Upper lobe of right lung (tissue), 1 donor: ENCODE measurements around the gene CTAGE6. TPM values are rescaled to one million over a fixed set of nuclear protein-coding genes. Genes with fewer than 3 reads are reported as not detected.
"Not testable (repeated sequence)": the region's sequence is repeated elsewhere in the genome, so short reads cannot be mapped to it uniquely, and the experiment has no call there.

Source experiments
- ATAC-seq: fragments of 200-7000 bp; cut with Tn5 transposase; one replicate; pipeline ENCODE4 v1.9.1; 2020; ENCODE audit warnings: mild to moderate bottlenecking, moderate library complexity
- DNase-seq: peaks from one replicate; pipeline ENCODE4 v3.0.0-alpha.2; 2020
- H3K27ac ChIP-seq: fragments of 200-600 bp; one replicate; pipeline ENCODE4 v1.8.0; 2022
- H3K27me3 ChIP-seq: fragments of 200-600 bp; one replicate; pipeline ENCODE4 v1.8.0; 2022; ENCODE audit warnings: mild to moderate bottlenecking
- H3K36me3 ChIP-seq: fragments of 200-600 bp; one replicate; pipeline ENCODE4 v1.8.0; 2022
- H3K4me1 ChIP-seq: fragments of 200-600 bp; one replicate; pipeline ENCODE4 v1.8.0; 2022
- H3K4me3 ChIP-seq: fragments of 200-600 bp; one replicate; pipeline ENCODE4 v1.8.0; 2022; ENCODE audit warnings: mild to moderate bottlenecking
- H3K9me3 ChIP-seq: fragments of 200-600 bp; one replicate; pipeline ENCODE4 v1.8.0; 2022
- CTCF ChIP-seq: fragments of 200-600 bp; IDR thresholded peaks from one replicate; pipeline ENCODE4 v1.8.0; 2022; ENCODE audit warnings: antibody characterized with exemption
- intact Hi-C: fragments of 100-400 bp; cut with DNase I; formaldehyde crosslinking; loops from one replicate; pipeline ENCODE4 v1.11.0; 2022
- total RNA-seq: library from RNA; stranded (reverse); fragmentation: NEBNext Ultra II Directional; extraction: Animal tissue kit (Norgen Biotek cat#: 25700); gene quantifications from one replicate; pipeline ENCODE4 v1.2.1, GENCODE V29; 2021
- donor health status: DM: no; HTN: yes; CAD: no; lungs with severe emphysema.

CTAGE6 gene
- total RNA-seq, 1 donor from 2014 or later: 0.52 TPM

DNA sequence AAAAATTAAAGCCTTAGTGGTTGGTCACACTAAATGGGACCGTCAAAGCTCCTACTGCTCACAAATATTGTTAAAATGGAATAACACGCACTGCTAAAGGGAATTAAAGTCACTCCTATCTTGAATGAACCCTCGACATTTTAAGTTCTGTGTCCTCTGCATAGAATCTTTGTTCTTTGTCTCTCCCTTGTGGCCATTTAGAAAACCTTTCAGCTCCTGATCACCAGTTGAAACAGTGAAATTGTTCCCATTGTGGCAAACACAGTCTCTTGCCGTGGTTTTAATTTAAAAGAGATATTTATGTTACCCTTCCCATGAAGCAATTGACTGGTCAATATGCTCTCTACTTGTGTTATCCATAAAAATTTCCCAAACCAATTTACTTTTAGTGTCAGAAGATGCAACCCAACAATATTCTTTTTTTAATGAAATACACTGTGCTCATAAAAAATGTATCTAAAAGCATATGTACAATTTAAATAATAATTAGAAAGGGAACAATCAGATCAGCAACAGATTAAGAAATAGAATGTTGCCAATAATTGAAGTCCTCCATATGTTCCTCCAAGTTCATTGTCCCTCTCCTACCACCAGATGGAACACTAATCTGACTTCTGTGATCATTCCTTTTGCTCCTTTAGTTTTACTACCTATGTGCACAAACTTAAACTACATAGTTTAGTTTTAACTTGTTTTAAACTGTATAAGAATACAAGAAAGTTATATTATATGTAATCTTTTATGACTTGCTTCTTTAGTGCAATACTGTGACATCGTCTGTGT lies 20.3 kb downstream of the CTAGE6 start:
- DNase-seq, H3K4me1 ChIP-seq, H3K36me3 ChIP-seq, H3K4me3 ChIP-seq, H3K9me3 ChIP-seq, H3K27me3 ChIP-seq, H3K27ac ChIP-seq, intact Hi-C loops: not testable (repeated sequence)
- peak; percentile 65 for TF ChIP-seq CTCF
- ATAC-seq: peak; percentile 67

DNA sequence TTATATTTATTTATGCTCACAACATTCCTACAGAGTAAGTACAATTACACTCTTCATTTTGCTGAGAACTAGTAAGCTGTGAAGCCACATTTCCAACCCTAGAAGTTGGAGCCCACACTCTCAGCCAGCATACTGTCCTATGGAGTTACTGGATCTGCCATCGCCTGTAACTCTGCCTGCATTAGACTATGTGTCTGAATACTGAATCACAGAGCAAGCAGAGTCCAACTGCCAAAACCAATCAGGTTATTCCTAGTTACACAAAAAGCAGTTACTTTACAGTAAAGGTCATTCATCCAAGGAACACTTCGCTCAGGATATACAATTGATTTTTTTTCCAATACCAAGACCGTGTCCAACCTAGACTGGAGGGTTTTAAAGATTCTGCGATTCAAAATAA lies 21.5 kb downstream of the CTAGE6 start:
- Histone ChIP-seq H3K9me3 (no peaks in the 10 kb centered on the region), H3K4me1 (no peaks in the 10 kb centered on the region), H3K36me3 (no peaks in the 10 kb centered on the region), H3K27ac (no peak overlapping the region), H3K27me3 (no peaks in the 10 kb centered on the region), H3K4me3 (no peak overlapping the region)
- no peak for TF ChIP-seq CTCF
- intact Hi-C loops: no loop called here
- ATAC-seq (no peak), DNase-seq (no peak)

DNA sequence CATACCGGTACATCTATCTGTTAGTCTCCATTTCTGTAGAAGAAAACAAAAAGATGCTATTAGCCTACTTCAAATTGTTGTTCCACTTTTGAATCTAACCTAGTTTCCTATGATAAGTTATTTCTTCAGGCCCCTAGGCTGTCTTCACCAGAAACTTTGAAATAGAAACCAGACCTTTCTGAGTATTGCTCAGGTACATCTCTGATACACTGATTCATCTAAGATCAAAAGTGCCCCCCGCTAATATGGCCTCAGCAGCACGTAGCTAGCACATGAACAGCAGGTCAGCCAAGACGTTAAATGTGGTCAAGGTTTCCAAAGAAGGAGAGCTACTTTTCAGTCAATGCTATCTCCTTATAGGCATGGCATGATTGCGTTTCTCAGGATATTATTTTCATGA lies 23.6 kb downstream of the CTAGE6 start:
- no peak for TF ChIP-seq CTCF
- no peaks in the 10 kb centered on the region for H3K36me3 ChIP-seq
- H3K27me3 ChIP-seq: no peaks in the 10 kb centered on the region
- no peaks in the 10 kb centered on the region for H3K9me3 ChIP-seq
- ATAC-seq (no peak), DNase-seq (no peak)
- H3K27ac ChIP-seq: no peak overlapping the region
- no peak overlapping the region for H3K4me3 ChIP-seq
- intact Hi-C loops: no loop called here
- no peaks in the 10 kb centered on the region for H3K4me1 ChIP-seq

DNA sequence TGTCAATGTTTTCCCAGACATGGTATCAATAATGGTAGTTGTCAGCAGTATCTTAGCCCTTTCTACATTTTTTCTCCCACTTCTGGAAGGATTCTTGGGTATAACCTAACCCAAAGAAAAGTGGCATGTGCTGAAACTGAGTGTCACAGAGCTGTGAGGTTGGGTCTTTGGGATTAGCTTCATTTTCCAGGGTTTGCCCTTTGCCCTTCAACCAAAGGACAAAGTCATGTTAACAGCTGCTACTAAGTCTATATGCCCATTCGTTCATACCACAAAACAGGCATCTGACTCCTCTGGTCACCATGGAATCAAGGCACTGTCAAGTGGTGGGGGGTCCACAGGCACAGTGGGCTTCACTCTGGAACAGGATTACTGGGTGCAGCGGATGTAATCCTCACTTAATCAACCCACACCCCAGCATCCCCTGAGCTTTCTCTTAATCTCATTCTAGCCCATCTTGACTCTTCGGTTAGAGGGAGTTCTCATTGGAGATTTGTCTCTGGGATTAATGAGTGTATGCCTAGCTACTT lies 29.1 kb downstream of the CTAGE6 start:
- Histone ChIP-seq H3K27ac (no peak overlapping the region), H3K36me3 (peaks cover 3% of the 10 kb centered on the region), H3K27me3 (no peaks in the 10 kb centered on the region), H3K4me1 (no peaks in the 10 kb centered on the region), H3K4me3 (no peak overlapping the region), H3K9me3 (no peaks in the 10 kb centered on the region)
- no peak for TF ChIP-seq CTCF
- no peak for DNase-seq
- no peak for ATAC-seq
- intact Hi-C loops: no loop called here

- peak; percentile 76 for ATAC-seq
Measured at GRCh38 chr7:143727561-143727960, 29.9 kb downstream of the CTAGE6 start.

DNA sequence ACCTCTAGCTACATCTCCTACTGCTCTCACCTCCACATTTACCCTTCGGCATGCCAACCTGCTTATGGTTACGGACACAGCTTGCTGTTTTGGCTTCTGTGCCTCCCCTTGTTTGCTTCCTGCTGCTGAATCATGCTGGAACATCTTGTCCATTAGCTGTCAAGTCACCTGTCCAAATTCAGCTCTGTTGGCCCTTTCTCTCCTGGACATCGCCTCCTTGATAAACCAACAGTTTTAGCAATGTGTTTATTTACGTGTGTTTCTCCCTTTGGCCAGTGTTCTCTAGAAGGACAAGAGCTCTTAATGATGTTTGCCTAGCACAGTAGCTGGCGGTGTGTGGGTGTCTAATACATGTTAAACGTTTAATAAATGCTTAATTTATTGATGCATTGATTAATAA lies 31.4 kb downstream of the CTAGE6 start:
- H3K4me1 ChIP-seq, H3K9me3 ChIP-seq, DNase-seq, H3K27me3 ChIP-seq, H3K4me3 ChIP-seq, ATAC-seq, intact Hi-C loops, H3K36me3 ChIP-seq, H3K27ac ChIP-seq: not testable (repeated sequence)

More at GRCh38 chr7:143727561-143727960, 29.9 kb downstream of the CTAGE6 start:
- H3K36me3 ChIP-seq, H3K27ac ChIP-seq, H3K27me3 ChIP-seq, H3K4me1 ChIP-seq, H3K9me3 ChIP-seq, H3K4me3 ChIP-seq, DNase-seq, intact Hi-C loops: not testable (repeated sequence)

DNA sequence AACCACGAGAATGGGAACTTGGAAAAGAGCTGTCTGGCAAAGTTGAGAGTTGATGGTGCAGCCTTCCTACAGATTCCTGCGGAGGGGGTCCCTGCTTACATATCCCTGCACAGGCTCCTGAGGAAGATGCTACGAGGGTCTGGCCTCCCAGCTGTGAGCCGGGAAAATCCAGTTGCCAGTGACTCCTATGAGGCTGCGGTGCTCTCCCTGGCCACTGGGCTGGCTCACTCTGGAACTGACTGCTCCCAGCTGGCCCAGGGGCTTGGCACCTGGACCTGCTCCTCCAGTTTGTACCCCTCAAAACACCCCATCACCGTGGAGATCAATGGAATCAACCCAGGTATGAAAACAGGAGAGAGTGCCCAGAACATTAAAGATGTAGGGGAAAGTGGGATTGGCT lies 37.2 kb downstream of the CTAGE6 start:
- H3K4me1 ChIP-seq, H3K27me3 ChIP-seq, intact Hi-C loops, H3K9me3 ChIP-seq, H3K36me3 ChIP-seq, H3K27ac ChIP-seq, ATAC-seq, H3K4me3 ChIP-seq, DNase-seq: not testable (repeated sequence)

GRCh38 chr7:143715543-143716193 lies 41.8 kb downstream of the CTAGE6 start:
- not testable (repeated sequence) for ATAC-seq

DNA sequence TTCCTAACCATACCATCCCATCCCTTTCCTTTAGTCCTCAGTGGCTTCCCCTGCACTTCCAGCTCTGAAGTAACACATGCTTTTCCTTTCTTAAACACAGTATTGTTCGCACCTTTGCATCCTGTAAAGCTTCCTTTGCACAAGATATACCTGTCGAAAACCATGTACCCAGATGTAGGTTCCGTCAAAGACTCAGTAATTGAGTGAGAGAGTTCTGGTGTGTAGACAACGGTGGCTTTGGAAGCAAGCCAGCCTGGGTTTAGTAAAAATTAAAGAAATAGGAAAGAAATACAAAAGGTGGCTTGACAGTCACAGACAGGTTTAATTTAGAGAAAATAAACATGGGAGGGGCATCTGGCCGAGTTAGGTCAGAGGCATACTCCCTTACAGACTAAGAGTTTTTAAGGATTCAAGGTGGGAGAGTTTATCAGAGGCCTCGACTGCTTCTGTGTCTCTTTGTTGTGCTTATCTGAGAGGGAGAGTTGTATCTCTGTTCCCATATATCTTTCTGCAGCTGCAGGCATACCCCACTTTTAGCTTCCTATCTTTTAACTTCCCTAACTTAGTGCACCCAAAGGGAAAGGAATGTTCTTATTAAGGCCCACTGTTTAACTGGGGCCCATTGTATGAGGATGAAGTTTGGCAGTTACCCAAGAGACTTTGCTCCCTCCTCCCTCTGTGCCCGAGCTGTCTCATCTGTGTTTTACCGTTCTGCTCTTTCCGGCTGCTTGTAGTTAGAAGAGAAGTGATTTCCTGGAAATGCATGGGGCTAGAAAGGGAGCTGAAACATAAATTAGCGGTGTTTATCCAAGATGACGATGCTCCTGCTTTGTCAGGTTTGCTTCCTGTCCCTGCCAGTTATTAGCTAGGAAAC lies 42.7 kb downstream of the CTAGE6 start:
- H3K9me3 ChIP-seq, H3K27ac ChIP-seq, H3K4me3 ChIP-seq, H3K27me3 ChIP-seq, DNase-seq, H3K36me3 ChIP-seq, ATAC-seq, intact Hi-C loops, H3K4me1 ChIP-seq: not testable (repeated sequence)

More at GRCh38 chr7:143715543-143716193, 41.8 kb downstream of the CTAGE6 start:
- H3K27ac ChIP-seq, H3K36me3 ChIP-seq, intact Hi-C loops, H3K4me1 ChIP-seq, H3K9me3 ChIP-seq, H3K4me3 ChIP-seq, H3K27me3 ChIP-seq, DNase-seq: not testable (repeated sequence)
